CD14-positive monocyte (primary cell): ENCODE results near the gene FAM131B. TPM values are rescaled to one million over a fixed set of nuclear protein-coding genes. Genes with fewer than 3 reads are reported as not detected.

ENCODE experiments used
- DNase-seq, 3 donors: peaks; one replicate each; pipeline ENCODE4 v3.0.0-alpha.2; 2011 to 2022
- H2AFZ ChIP-seq: 2 replicates; pipeline ENCODE4 v1.6.0; 2012; ENCODE audit warnings: mild to moderate bottlenecking, low read depth, low read length, inconsistent platforms; ENCODE audit not compliant: insufficient read depth, poor library complexity, severe bottlenecking
- H3K27ac ChIP-seq, 2 donors: 1 replicate in 1 of 2; 2 replicates in 1 of 2; pipeline ENCODE4 v1.5.1; 2012 to 2013; ENCODE audit warnings: low read length in 2 of 2, control low read depth in 1 of 2, inconsistent platforms in 1 of 2, low read depth in 1 of 2, mild to moderate bottlenecking in 1 of 2
- H3K27me3 ChIP-seq, 2 donors: one replicate each; pipeline versions ENCODE4 v1.6.0 to v1.6.1; 2011 to 2013; ENCODE audit warnings: low read length in 2 of 2; ENCODE audit not compliant: control insufficient read depth in 2 of 2, insufficient read depth in 2 of 2
- H3K36me3 ChIP-seq, 2 donors: replicated peaks in 1 of 2; 1 replicate in 1 of 2; 2 replicates in 1 of 2; pipeline versions ENCODE4 v1.5.1 to v1.6.1; 2012 to 2013; ENCODE audit warnings: low read length in 2 of 2, control low read depth in 1 of 2, inconsistent platforms in 1 of 2, mild to moderate bottlenecking in 1 of 2; ENCODE audit not compliant: insufficient read depth in 2 of 2, control insufficient read depth in 1 of 2
- H3K4me1 ChIP-seq, 2 donors: 1 replicate in 1 of 2; 2 replicates in 1 of 2; pipeline versions ENCODE4 v1.5.1 to v1.6.1; 2012 to 2013; ENCODE audit warnings: low read length in 2 of 2, control low read depth in 1 of 2, inconsistent platforms in 1 of 2, mild to moderate bottlenecking in 1 of 2, moderate library complexity in 1 of 2; ENCODE audit not compliant: insufficient read depth in 2 of 2, control insufficient read depth in 1 of 2
- H3K4me2 ChIP-seq: replicated peaks from 2 replicates; pipeline ENCODE3; 2012; ENCODE audit warnings: low read length, moderate library complexity, mild to moderate bottlenecking; ENCODE audit not compliant: poor library complexity, severe bottlenecking; ENCODE audit errors: extremely low read depth
- H3K4me3 ChIP-seq, 3 experiments: fragments of 200-600 bp in 1 of 3; sonication (generic) in 1 of 3; replicated peaks in 1 of 3; 1 replicate in 2 of 3; 2 replicates in 1 of 3; pipeline ENCODE4 v1.5.1; 2011 to 2013; ENCODE audit warnings: low read length in 3 of 3, mild to moderate bottlenecking in 3 of 3, control low read depth in 2 of 3, low read depth in 2 of 3, inconsistent platforms in 1 of 3, moderate library complexity in 1 of 3
- H3K79me2 ChIP-seq: 2 replicates; pipeline ENCODE4 v1.6.0; 2012; ENCODE audit warnings: mild to moderate bottlenecking, control low read depth, inconsistent platforms, low read length, moderate library complexity; ENCODE audit not compliant: insufficient read depth
- H3K9ac ChIP-seq: 2 replicates; pipeline ENCODE4 v1.6.0; 2017; ENCODE audit warnings: low read length, mild to moderate bottlenecking; ENCODE audit not compliant: insufficient read depth, poor library complexity, severe bottlenecking
- H3K9me3 ChIP-seq, 2 donors: replicated peaks in 1 of 2; 1 replicate in 1 of 2; 2 replicates in 1 of 2; pipeline versions ENCODE4 v1.5.1 to v1.6.1; 2012 to 2013; ENCODE audit warnings: low read length in 2 of 2, control low read depth in 1 of 2; ENCODE audit not compliant: control insufficient read depth in 1 of 2, insufficient read depth in 1 of 2
- H4K20me1 ChIP-seq: 2 replicates; pipeline ENCODE4 v1.6.0; 2012; ENCODE audit warnings: mild to moderate bottlenecking, low read length, control low read depth, moderate library complexity; ENCODE audit not compliant: insufficient read depth
- H3K27ac Mint-ChIP-seq, 7 donors: one replicate each; pipeline ENCODE4 v1.8.0; 2020; ENCODE audit warnings: mild to moderate bottlenecking in 7 of 7, mixed read lengths in 7 of 7, moderate library complexity in 6 of 7, inconsistent platforms in 2 of 7
- H3K27me3 Mint-ChIP-seq, 3 donors: one replicate each; pipeline ENCODE4 v1.8.0; 2021 to 2022; ENCODE audit warnings: low read depth in 3 of 3, mild to moderate bottlenecking in 3 of 3, mixed read lengths in 3 of 3, moderate library complexity in 3 of 3, inconsistent platforms in 1 of 3
- H3K36me3 Mint-ChIP-seq, 2 donors: one replicate each; pipeline ENCODE4 v1.8.0; 2020; ENCODE audit warnings: mixed read lengths in 2 of 2, inconsistent platforms in 1 of 2, mild to moderate bottlenecking in 1 of 2
- H3K4me1 Mint-ChIP-seq: one replicate; pipeline ENCODE4 v1.8.0; 2020; ENCODE audit warnings: mild to moderate bottlenecking, mixed read lengths
- H3K4me3 Mint-ChIP-seq, 2 donors: one replicate each; pipeline ENCODE4 v1.8.0; 2020; ENCODE audit warnings: mild to moderate bottlenecking in 2 of 2, mixed read lengths in 2 of 2, moderate library complexity in 1 of 2
- H3K9me3 Mint-ChIP-seq, 7 donors: one replicate each; pipeline ENCODE4 v1.8.0; 2020 to 2022; ENCODE audit warnings: mixed read lengths in 7 of 7, mild to moderate bottlenecking in 6 of 7, moderate library complexity in 6 of 7, inconsistent platforms in 2 of 7
- CTCF ChIP-seq: fragments of 200-600 bp; IDR thresholded peaks from one replicate; pipeline ENCODE4 v1.8.0; 2022; ENCODE audit warnings: antibody characterized with exemption, mild to moderate bottlenecking
- WGBS: methylation state at CpG from one replicate; pipeline ENCODE4 v1.1.5; 2013; ENCODE audit warnings: missing lambda C conversion rate; ENCODE audit not compliant: insufficient coverage; 5-methylcytosine and 5-hydroxymethylcytosine counted together
- intact Hi-C, 2 donors: fragments of 100-400 bp; cut with micrococcal nuclease; formaldehyde crosslinking; loops; one replicate each; pipeline versions ENCODE4 v1.15.0 to v1.15.1; 2023
- polyA plus RNA-seq, 3 donors: library from polyadenylated mRNA; depleted of rRNA in 1 of 3; unstranded in 2 of 3; stranded (reverse) in 1 of 3; fragments of 300-500 nt in 2 of 3; fragments of >200 nt in 1 of 3; fragmentation: Illumina TruSeq in 2 of 3; gene quantifications; 1 replicate in 2 of 3; 2 replicates in 1 of 3; pipeline ENCODE4 v1.2.3, GENCODE V29; 2012 to 2021

FAM131B gene
- polyA plus RNA-seq, 3 donors = 0.69 to 0.72 TPM; not detected in 1

- peaks cover 0 to 3% (median 0%) of the 10 kb centered on the region in 7 donors for H3K9me3 Mint-ChIP-seq
- DNase-seq = no peak
- Histone ChIP-seq H3K9me3 (no peaks in the 10 kb centered on the region), H3K4me2 (no peak overlapping the region), H3K27ac (no peak overlapping the region), H3K79me2 (peaks cover 6% of the 10 kb centered on the region), H2AFZ (no peak overlapping the region), H3K36me3 (no peaks in the 10 kb centered on the region), H3K27me3 (peaks cover 2 to 8% of the 10 kb centered on the region in 2 donors), H3K4me3 (no peak overlapping the region), H4K20me1 (no peaks in the 10 kb centered on the region), H3K4me1 (peaks cover 35 to 37% of the 10 kb centered on the region in 2 donors), H3K9ac (no peak overlapping the region)
- WGBS = 75% methylated on average over 2 of the region's 12 CpGs
- H3K4me1 Mint-ChIP-seq = peaks cover 35% of the 10 kb centered on the region
- no peak for TF ChIP-seq CTCF
- no peak overlapping the region for H3K4me3 Mint-ChIP-seq
- intact Hi-C loops = loop anchor here (10.0 kb wide), 2 partner anchors 45 to 85 kb away; partner anchors contain the start of genes CASP2 (in 1 of the 2) and TMEM139 (in 1 of the 2)
- peak overlapping the region in 1 of 7 donors; percentile 63 for H3K27ac Mint-ChIP-seq
- peaks cover 2 to 15% (median 13%) of the 10 kb centered on the region in 3 donors for H3K27me3 Mint-ChIP-seq
- H3K36me3 Mint-ChIP-seq = peaks cover 0 to 4% of the 10 kb centered on the region in 2 donors
These were observed 7.5 kb upstream of the FAM131B start for GRCh38 chr7:143369678-143370651.

- Histone ChIP-seq H3K9me3 (no peaks in the 10 kb centered on the region), H4K20me1 (no peaks in the 10 kb centered on the region), H3K4me3 (no peak overlapping the region), H3K9ac (no peak overlapping the region), H2AFZ (no peak overlapping the region), H3K79me2 (no peaks in the 10 kb centered on the region), H3K4me1 (peaks cover 20 to 21% of the 10 kb centered on the region in 2 donors), H3K36me3 (no peaks in the 10 kb centered on the region), H3K4me2 (no peak overlapping the region), H3K27ac (no peak overlapping the region), H3K27me3 (peaks cover 17 to 24% of the 10 kb centered on the region in 2 donors)
- Mint-ChIP-seq H3K27me3 (peaks cover 18 to 30% (median 28%) of the 10 kb centered on the region in 3 donors), H3K36me3 (peaks cover 3 to 5% of the 10 kb centered on the region in 2 donors), H3K4me1 (peaks cover 19% of the 10 kb centered on the region), H3K9me3 (peaks cover 0 to 5% (median 1%) of the 10 kb centered on the region in 7 donors), H3K27ac (no peak overlapping the region), H3K4me3 (no peak overlapping the region)
- intact Hi-C loops = loop anchor here in 1 of 2 donors (10.0 kb wide), 1 partner anchor 46 kb away; no protein-coding TSS in a partner anchor
- DNase-seq = no peak
- WGBS = no CpG with 5 or more reads among the region's 1 CpG
- TF ChIP-seq CTCF = no peak
These were observed 5.9 kb upstream of the FAM131B start for GRCh38 chr7:143368387-143368786.
